NCI-H146 treated with DMSO at 0.1 percent for 48 hours (cell line): ENCODE results near the gene MAPK8IP1.

ENCODE experiments used
- DNase-seq: peaks from one replicate; lab custom pipeline; 2025; ENCODE audit not compliant: unreplicated experiment; lab: John Stamatoyannopoulos, UW

Gene MAPK8IP1

GRCh38 chr11:45924036-45924915 is 38.8 kb downstream of the MAPK8IP1 start:
- DNase-seq, result no peak

GRCh38 chr11:45924927-45925326 is 39.5 kb downstream of the MAPK8IP1 start:
- no peak for DNase-seq

- DNase-seq, result no peak
Measured at GRCh38 chr11:45925550-45925949, 40.1 kb downstream of the MAPK8IP1 start.

GRCh38 chr11:45926001-45926401 is 40.5 kb downstream of the MAPK8IP1 start:
- no peak for DNase-seq

- DNase-seq, result no peak
Measured at GRCh38 chr11:45926536-45927331, 41.3 kb downstream of the MAPK8IP1 start.

- DNase-seq, result no peak
Measured at GRCh38 chr11:45927332-45927683, 41.9 kb downstream of the MAPK8IP1 start.

- DNase-seq, result no peak
Measured at GRCh38 chr11:45927684-45928413, 42.4 kb downstream of the MAPK8IP1 start.

GRCh38 chr11:45928535-45929215 is 43.2 kb downstream of the MAPK8IP1 start:
- DNase-seq, result no peak

- DNase-seq, result no peak
Measured at GRCh38 chr11:45929486-45930030, 44.1 kb downstream of the MAPK8IP1 start.

GRCh38 chr11:45930031-45930794 is 44.8 kb downstream of the MAPK8IP1 start:
- peak; percentile 65 for DNase-seq

- no peak for DNase-seq
Measured at GRCh38 chr11:45930951-45931570, 45.6 kb downstream of the MAPK8IP1 start.

- DNase-seq, result no peak
Measured at GRCh38 chr11:45931739-45932138, 46.3 kb downstream of the MAPK8IP1 start.

GRCh38 chr11:45932217-45932616 is 46.8 kb downstream of the MAPK8IP1 start:
- DNase-seq, result no peak

- no peak for DNase-seq
Measured at GRCh38 chr11:45933131-45933831, 47.8 kb downstream of the MAPK8IP1 start.

GRCh38 chr11:45933846-45934579 is 48.6 kb downstream of the MAPK8IP1 start:
- no peak for DNase-seq

GRCh38 chr11:45934580-45935318 is 49.3 kb downstream of the MAPK8IP1 start:
- no peak for DNase-seq

- DNase-seq, result no peak
Measured at GRCh38 chr11:45935349-45936064, 50.1 kb downstream of the MAPK8IP1 start.
